Fibroblast of skin of right biceps (primary cell): Measurements from ENCODE around the gene IFT27.

Experiments used
- DNase-seq: peaks from one replicate; pipeline ENCODE4 v3.0.0-alpha.2; 2013

Gene IFT27

GRCh38 chr22:36714110-36714509, 61.8 kb downstream of the IFT27 start:
- DNase-seq = no peak

- no peak for DNase-seq
Observed at GRCh38 chr22:36713436-36713835, 62.5 kb downstream of the IFT27 start.
